Prostate gland (tissue), 2 donors: ENCODE measurements around the gene NEURL1B.

ENCODE experiments used
- POLR2A ChIP-seq: fragments of 450-650 bp; IDR thresholded peaks from one replicate; pipeline ENCODE4 v1.6.1; 2016; ENCODE audit warnings: antibody characterized with exemption, mild to moderate bottlenecking
- POLR2AphosphoS5 ChIP-seq: sonication (generic); formaldehyde crosslinking; IDR thresholded peaks from one replicate; pipeline ENCODE4 v1.6.1; 2017; ENCODE audit warnings: antibody characterized with exemption
- TF ChIP-seq, protein P1 (sequence below), 4 experiments: fragments of 200-600 bp in 2 of 4; fragments of 450-650 bp in 2 of 4; sonication (generic) in 2 of 4; IDR thresholded peaks; 1 replicate in 3 of 4; 2 replicates in 1 of 4; pipeline ENCODE4 v1.5.1; 2016 to 2019; ENCODE audit warnings: antibody characterized with exemption in 4 of 4, mild to moderate bottlenecking in 2 of 4, moderate library complexity in 2 of 4

DNA sequence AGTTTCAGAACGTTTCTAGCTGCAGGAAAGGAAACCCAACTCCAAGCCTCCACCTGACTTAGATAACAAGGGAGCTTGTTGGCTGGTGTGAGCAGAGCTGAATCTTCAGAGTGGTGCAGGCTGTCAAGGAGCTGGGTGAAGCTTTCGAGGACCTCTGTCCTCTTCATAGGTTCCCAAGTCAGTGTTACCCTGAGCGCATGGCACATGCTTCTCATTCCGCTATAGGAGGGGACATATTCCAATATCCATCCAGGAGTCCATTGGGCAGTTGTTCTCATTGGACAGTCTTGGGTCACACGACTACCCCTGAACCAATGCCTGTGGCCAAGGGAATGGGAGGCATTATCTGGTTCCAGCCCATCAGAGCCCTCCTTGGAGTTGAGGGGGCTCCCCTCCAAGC, 79.6 kb downstream of the NEURL1B start:
- TF ChIP-seq, protein P1, sequence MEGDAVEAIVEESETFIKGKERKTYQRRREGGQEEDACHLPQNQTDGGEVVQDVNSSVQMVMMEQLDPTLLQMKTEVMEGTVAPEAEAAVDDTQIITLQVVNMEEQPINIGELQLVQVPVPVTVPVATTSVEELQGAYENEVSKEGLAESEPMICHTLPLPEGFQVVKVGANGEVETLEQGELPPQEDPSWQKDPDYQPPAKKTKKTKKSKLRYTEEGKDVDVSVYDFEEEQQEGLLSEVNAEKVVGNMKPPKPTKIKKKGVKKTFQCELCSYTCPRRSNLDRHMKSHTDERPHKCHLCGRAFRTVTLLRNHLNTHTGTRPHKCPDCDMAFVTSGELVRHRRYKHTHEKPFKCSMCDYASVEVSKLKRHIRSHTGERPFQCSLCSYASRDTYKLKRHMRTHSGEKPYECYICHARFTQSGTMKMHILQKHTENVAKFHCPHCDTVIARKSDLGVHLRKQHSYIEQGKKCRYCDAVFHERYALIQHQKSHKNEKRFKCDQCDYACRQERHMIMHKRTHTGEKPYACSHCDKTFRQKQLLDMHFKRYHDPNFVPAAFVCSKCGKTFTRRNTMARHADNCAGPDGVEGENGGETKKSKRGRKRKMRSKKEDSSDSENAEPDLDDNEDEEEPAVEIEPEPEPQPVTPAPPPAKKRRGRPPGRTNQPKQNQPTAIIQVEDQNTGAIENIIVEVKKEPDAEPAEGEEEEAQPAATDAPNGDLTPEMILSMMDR (IDR thresholded peaks at IDR 0.05): no peak
- TF ChIP-seq POLR2AphosphoS5 (no peak), POLR2A (no peak)
